Neural cell (in vitro differentiated cells): ENCODE data around the gene SURF1.

Experiments used
- POLR2AphosphoS5 ChIP-seq: IDR thresholded peaks from 2 replicates; pipeline ENCODE4 v1.6.1; 2012
- RAD21 ChIP-seq: fragments of 450-650 bp; conservative IDR thresholded peaks from 2 replicates; pipeline ENCODE4 v1.6.1; 2014; ENCODE audit warnings: antibody characterized with exemption, mild to moderate bottlenecking, moderate library complexity
- SMC3 ChIP-seq: fragments of 450-650 bp; conservative IDR thresholded peaks from 2 replicates; pipeline ENCODE4 v1.6.1; 2014; ENCODE audit warnings: antibody characterized with exemption, mild to moderate bottlenecking, moderate library complexity; ENCODE audit not compliant: poor library complexity
- TAF1 ChIP-seq: IDR thresholded peaks from 2 replicates; pipeline ENCODE4 v1.6.1; 2012; ENCODE audit warnings: low read depth
- TF ChIP-seq, protein P1 (sequence below): fragments of 450-650 bp; IDR thresholded peaks from 2 replicates; pipeline ENCODE4 v1.5.1; 2014; ENCODE audit warnings: antibody characterized with exemption, mild to moderate bottlenecking, moderate library complexity; ENCODE audit not compliant: poor library complexity, severe bottlenecking
- TF ChIP-seq, protein P2 (sequence below): IDR thresholded peaks from 2 replicates; pipeline ENCODE4 v1.6.1; 2012; ENCODE audit warnings: borderline replicate concordance

- TF ChIP-seq, protein P1, sequence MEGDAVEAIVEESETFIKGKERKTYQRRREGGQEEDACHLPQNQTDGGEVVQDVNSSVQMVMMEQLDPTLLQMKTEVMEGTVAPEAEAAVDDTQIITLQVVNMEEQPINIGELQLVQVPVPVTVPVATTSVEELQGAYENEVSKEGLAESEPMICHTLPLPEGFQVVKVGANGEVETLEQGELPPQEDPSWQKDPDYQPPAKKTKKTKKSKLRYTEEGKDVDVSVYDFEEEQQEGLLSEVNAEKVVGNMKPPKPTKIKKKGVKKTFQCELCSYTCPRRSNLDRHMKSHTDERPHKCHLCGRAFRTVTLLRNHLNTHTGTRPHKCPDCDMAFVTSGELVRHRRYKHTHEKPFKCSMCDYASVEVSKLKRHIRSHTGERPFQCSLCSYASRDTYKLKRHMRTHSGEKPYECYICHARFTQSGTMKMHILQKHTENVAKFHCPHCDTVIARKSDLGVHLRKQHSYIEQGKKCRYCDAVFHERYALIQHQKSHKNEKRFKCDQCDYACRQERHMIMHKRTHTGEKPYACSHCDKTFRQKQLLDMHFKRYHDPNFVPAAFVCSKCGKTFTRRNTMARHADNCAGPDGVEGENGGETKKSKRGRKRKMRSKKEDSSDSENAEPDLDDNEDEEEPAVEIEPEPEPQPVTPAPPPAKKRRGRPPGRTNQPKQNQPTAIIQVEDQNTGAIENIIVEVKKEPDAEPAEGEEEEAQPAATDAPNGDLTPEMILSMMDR: no peak
- TF ChIP-seq TAF1 (no peak), RAD21 (no peak), SMC3 (no peak), POLR2AphosphoS5 (no peak)
- TF ChIP-seq, protein P2, sequence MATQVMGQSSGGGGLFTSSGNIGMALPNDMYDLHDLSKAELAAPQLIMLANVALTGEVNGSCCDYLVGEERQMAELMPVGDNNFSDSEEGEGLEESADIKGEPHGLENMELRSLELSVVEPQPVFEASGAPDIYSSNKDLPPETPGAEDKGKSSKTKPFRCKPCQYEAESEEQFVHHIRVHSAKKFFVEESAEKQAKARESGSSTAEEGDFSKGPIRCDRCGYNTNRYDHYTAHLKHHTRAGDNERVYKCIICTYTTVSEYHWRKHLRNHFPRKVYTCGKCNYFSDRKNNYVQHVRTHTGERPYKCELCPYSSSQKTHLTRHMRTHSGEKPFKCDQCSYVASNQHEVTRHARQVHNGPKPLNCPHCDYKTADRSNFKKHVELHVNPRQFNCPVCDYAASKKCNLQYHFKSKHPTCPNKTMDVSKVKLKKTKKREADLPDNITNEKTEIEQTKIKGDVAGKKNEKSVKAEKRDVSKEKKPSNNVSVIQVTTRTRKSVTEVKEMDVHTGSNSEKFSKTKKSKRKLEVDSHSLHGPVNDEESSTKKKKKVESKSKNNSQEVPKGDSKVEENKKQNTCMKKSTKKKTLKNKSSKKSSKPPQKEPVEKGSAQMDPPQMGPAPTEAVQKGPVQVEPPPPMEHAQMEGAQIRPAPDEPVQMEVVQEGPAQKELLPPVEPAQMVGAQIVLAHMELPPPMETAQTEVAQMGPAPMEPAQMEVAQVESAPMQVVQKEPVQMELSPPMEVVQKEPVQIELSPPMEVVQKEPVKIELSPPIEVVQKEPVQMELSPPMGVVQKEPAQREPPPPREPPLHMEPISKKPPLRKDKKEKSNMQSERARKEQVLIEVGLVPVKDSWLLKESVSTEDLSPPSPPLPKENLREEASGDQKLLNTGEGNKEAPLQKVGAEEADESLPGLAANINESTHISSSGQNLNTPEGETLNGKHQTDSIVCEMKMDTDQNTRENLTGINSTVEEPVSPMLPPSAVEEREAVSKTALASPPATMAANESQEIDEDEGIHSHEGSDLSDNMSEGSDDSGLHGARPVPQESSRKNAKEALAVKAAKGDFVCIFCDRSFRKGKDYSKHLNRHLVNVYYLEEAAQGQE: no peak
These were observed 44.0 kb upstream of the SURF1 start for GRCh38 chr9:133400292-133400691.
